Omental fat pad (tissue), 4 donors: ENCODE measurements around the gene KYNU. TPM values are rescaled to one million over a fixed set of nuclear protein-coding genes. Genes with fewer than 3 reads are reported as not detected.

Experiments used
- ATAC-seq: fragments of 150-250 bp; one replicate; pipeline ENCODE4 v1.9.1; 2016; ENCODE audit warnings: mild to moderate bottlenecking, moderate library complexity; ENCODE audit not compliant: low FRiP score
- DNase-seq: peaks from one replicate; pipeline ENCODE4 v3.0.0-alpha.2; 2019; ENCODE audit warnings: low spot score
- total RNA-seq, 4 donors: library from RNA; depleted of rRNA; stranded (reverse); fragments of >200 nt; gene quantifications; one replicate each; pipeline ENCODE4 v1.1.0, GENCODE V29; 2016
- TF ChIP-seq, protein P1 (sequence below), 3 donors: fragments of 450-650 bp; IDR thresholded peaks; one replicate each; pipeline ENCODE4 v1.5.1; 2016 to 2017; ENCODE audit warnings: antibody characterized with exemption in 3 of 3, mild to moderate bottlenecking in 3 of 3, moderate library complexity in 2 of 3

KYNU gene
- total RNA-seq, 4 donors from 2014 or later, result 3.8 to 25.3 (median 8.4) TPM

- DNase-seq, result no peak
- TF ChIP-seq, protein P1, sequence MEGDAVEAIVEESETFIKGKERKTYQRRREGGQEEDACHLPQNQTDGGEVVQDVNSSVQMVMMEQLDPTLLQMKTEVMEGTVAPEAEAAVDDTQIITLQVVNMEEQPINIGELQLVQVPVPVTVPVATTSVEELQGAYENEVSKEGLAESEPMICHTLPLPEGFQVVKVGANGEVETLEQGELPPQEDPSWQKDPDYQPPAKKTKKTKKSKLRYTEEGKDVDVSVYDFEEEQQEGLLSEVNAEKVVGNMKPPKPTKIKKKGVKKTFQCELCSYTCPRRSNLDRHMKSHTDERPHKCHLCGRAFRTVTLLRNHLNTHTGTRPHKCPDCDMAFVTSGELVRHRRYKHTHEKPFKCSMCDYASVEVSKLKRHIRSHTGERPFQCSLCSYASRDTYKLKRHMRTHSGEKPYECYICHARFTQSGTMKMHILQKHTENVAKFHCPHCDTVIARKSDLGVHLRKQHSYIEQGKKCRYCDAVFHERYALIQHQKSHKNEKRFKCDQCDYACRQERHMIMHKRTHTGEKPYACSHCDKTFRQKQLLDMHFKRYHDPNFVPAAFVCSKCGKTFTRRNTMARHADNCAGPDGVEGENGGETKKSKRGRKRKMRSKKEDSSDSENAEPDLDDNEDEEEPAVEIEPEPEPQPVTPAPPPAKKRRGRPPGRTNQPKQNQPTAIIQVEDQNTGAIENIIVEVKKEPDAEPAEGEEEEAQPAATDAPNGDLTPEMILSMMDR (IDR thresholded peaks at IDR 0.05), result no peak
- no peak for ATAC-seq
These were observed 198.2 kb downstream of the KYNU start for GRCh38 chr2:143075711-143076110.

DNA sequence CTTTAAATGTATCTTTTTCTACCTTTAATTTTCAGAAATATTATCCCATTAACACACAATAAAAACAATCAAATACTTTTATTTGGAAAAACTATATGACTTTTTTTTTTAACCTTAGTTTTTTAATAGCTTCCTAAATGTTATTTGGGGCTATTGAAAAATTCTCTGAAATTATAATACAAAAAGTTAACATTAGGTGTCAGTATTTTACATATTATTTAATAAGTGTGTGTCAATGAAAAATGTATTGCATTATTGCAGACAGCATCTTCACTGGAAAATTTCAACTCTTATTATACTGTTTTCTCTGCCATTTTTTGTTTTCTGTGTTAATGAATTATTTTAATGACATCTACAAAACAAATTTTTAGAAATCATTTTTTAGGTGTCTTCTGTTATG lies 200.6 kb downstream of the KYNU start:
- TF ChIP-seq, protein P1 (IDR thresholded peaks at IDR 0.05), result no peak
- no peak for ATAC-seq
- no peak for DNase-seq

DNA sequence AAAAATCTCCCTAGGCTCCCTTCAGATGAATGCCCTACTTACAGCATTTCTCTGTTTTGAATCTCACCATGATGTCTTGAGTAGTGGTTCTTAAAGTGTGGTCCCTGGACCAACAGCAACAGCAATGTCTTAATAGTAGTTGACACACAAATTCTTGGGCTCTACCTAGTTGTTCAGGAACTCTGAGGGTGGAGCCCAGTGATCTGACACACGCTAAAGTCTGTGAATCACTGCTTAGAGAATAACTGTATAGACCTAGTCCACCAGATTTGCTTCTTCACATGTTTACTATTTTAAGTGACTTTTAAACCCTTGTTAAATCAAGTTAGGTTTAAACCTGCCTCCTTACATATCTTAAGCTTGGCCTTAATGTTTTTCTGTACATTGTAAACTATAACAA lies 204.2 kb downstream of the KYNU start:
- TF ChIP-seq, protein P1 (IDR thresholded peaks at IDR 0.05), result no peak
- ATAC-seq, result no peak

DNA sequence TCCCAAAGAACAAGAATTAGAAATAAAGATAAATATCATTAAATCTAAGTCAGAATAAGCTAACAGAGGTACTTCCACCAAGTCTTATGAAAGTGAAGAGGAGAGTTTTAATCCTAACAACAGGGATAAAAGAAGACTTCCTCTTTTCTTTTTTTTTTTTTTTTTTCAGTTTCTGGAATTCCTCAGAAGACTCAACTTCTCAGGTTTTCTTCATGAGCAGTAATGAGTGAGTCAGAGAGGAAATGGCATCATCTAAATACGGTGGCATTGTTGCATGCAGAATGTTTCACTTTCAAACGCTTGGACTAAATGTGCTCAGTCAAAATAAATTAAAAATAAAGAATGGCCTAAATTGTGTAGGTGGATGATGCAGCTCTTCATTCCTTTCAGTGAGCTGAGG lies 206.2 kb downstream of the KYNU start:
- ATAC-seq, result no peak
- no peak for DNase-seq
- TF ChIP-seq, protein P1 (IDR thresholded peaks at IDR 0.05), result no peak

More for the DNA sequence above, 204.2 kb downstream of the KYNU start:
- DNase-seq, result no peak

- no peak for ATAC-seq
- DNase-seq, result no peak
- TF ChIP-seq, protein P1 (IDR thresholded peaks at IDR 0.05), result no peak
These were observed 207.0 kb downstream of the KYNU start for GRCh38 chr2:143084462-143084861.

DNA sequence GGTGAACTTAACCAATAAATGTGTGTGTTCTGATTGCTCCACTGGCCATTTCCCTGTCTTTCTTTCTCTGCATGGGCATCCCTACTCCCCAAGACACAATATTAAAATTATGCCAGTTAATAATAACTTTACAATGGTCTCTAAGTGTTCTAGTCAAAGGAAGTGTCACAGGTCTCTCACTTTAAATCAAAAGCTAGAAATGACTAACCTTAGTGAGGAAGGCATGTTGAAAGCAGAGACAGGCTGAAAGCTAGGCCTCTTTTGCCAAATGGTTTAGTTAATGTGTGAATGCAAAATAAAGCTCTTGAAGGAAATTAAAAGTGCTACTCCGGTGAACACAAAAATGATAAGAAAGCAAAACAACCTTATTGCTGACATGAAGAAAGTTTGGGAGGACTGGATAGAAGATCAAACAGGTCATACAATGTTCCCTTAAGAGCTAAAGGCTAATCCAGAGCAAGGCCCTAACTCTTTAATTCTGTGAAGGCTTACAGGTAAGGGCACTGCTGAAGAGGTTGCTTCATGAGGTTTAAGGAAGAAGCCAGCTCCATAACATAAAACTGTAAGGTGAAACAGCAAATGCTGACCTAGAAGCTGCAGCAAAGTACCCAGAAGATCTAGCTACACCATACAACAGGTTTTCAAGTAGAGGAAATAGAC lies 207.8 kb downstream of the KYNU start:
- DNase-seq (no peak), ATAC-seq (no peak)
- TF ChIP-seq, protein P1 (IDR thresholded peaks at IDR 0.05), result no peak

DNA sequence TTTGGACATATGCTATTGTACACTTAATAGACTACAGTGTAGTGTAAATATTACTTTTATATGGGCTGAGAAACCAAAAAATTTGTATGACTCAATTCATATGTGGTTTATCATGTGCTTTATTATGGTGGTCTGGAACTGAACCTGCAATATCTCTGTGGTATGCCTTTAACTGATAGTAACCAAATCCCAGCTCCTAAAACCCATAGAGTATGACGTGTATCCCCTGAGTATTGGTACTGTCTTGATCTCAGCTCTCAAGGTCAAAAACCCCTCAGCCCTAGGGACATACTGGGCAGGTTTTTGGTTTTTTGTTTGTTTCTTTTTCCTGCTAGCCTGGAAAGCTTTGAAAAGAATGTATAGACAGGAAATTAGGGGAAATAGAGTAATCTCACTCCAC lies 209.6 kb downstream of the KYNU start:
- DNase-seq, result no peak
- TF ChIP-seq, protein P1 (IDR thresholded peaks at IDR 0.05), result no peak
- no peak for ATAC-seq
